Spleen (tissue), 11 donors: ENCODE results near the gene ZMYND8. TPM values are rescaled to one million over a fixed set of nuclear protein-coding genes. Genes with fewer than 3 reads are reported as not detected.

Source experiments
- DNase-seq: peaks from one replicate; pipeline ENCODE4 v3.0.0-alpha.2; 2020
- H3K27ac ChIP-seq, 8 donors: fragments of 200-600 bp; sonication (generic) in 7 of 8; 1 replicate in 4 of 8; 2 replicates in 4 of 8; pipeline versions ENCODE4 v1.5.0 to v1.8.0; 2016 to 2021; ENCODE audit warnings: inconsistent platforms in 4 of 8, mild to moderate bottlenecking in 4 of 8, moderate library complexity in 1 of 8
- H3K27me3 ChIP-seq, 7 donors: fragments of 200-600 bp; sonication (generic) in 6 of 7; replicated peaks in 1 of 7; 1 replicate in 4 of 7; 2 replicates in 3 of 7; pipeline versions ENCODE4 v1.5.0 to v1.8.0; 2016 to 2021; ENCODE audit warnings: inconsistent platforms in 3 of 7, mild to moderate bottlenecking in 1 of 7
- H3K36me3 ChIP-seq, 6 donors: fragments of 200-600 bp; sonication (generic) in 5 of 6; 1 replicate in 4 of 6; 2 replicates in 2 of 6; pipeline versions ENCODE4 v1.5.0 to v1.8.0; 2016 to 2021; ENCODE audit warnings: inconsistent platforms in 2 of 6
- H3K4me1 ChIP-seq, 6 donors: fragments of 200-600 bp; sonication (generic) in 5 of 6; 1 replicate in 3 of 6; 2 replicates in 3 of 6; pipeline versions ENCODE4 v1.5.0 to v1.8.0; 2016 to 2021; ENCODE audit warnings: inconsistent platforms in 3 of 6
- H3K4me3 ChIP-seq, 8 donors: fragments of 200-600 bp; sonication (generic) in 7 of 8; 1 replicate in 4 of 8; 2 replicates in 4 of 8; pipeline versions ENCODE4 v1.5.0 to v1.8.0; 2016 to 2021; ENCODE audit warnings: inconsistent platforms in 4 of 8, mild to moderate bottlenecking in 4 of 8, moderate library complexity in 2 of 8
- H3K9me3 ChIP-seq, 8 donors: fragments of 200-600 bp; sonication (generic) in 7 of 8; 1 replicate in 4 of 8; 2 replicates in 4 of 8; pipeline versions ENCODE4 v1.5.0 to v1.8.0; 2016 to 2021; ENCODE audit warnings: inconsistent platforms in 4 of 8
- POLR2A ChIP-seq, 3 donors: fragments of 450-650 bp; IDR thresholded peaks; one replicate each; pipeline ENCODE4 v1.5.1; 2017; ENCODE audit warnings: antibody characterized with exemption in 3 of 3, mild to moderate bottlenecking in 1 of 3
- POLR2AphosphoS5 ChIP-seq, 3 donors: sonication (generic); formaldehyde crosslinking; IDR thresholded peaks; one replicate each; pipeline ENCODE4 v1.5.1; 2017; ENCODE audit warnings: antibody characterized with exemption in 3 of 3
- WGBS, 5 donors: extraction: QIAGEN DNeasy Blood & Tissue Kit in 3 of 5; methylation state at CpG; one replicate each; pipeline versions ENCODE4 v1.1.5 to v1.1.7; 2013 to 2018; 5-methylcytosine and 5-hydroxymethylcytosine counted together
- intact Hi-C: fragments of 100-400 bp; cut with DNase I; formaldehyde crosslinking; loops from one replicate; pipeline ENCODE4 v1.15.0; 2023; ENCODE audit warnings: low total_unique reads
- polyA plus RNA-seq, 3 donors: library from polyadenylated mRNA; stranded (reverse); fragments of 200-250 nt; gene quantifications; one replicate each; pipeline ENCODE4 v1.2.1, GENCODE V29; 2013
- total RNA-seq, 7 donors: library from RNA; depleted of rRNA in 3 of 7; stranded (reverse); fragments of >200 nt in 3 of 7; fragmentation: NEBNext Ultra II Directional in 4 of 7; extraction: Animal tissue kit (Norgen Biotek cat#: 25700) in 4 of 7; gene quantifications; one replicate each; pipeline versions ENCODE4 v1.1.0 to v1.2.1, GENCODE V29; 2016 to 2021
- TF ChIP-seq, protein P1 (sequence below), 11 experiments: fragments of 200-600 bp in 7 of 11; fragments of 450-650 bp in 4 of 11; sonication (generic) in 4 of 11; IDR thresholded peaks in 8 of 11; conservative IDR thresholded peaks in 3 of 11; 1 replicate in 7 of 11; 2 replicates in 4 of 11; pipeline versions ENCODE4 v1.4.0 to v1.8.0; 2016 to 2021; ENCODE audit warnings: antibody characterized with exemption in 11 of 11, inconsistent platforms in 4 of 11, mild to moderate bottlenecking in 1 of 11
- donor health status: healthy with polysubstance abuse.
- donor health status: DM: no; HTN: no; CAD: no; lungs with moderate emphysema.
- donor health status: DM: no; HTN: no; CAD: no.
- donor health status: Bipolar disorder and iron deficiency.
- donor health status: healthy.
- donor health status: DM: no; HTN: no; CAD: no.
- donor health status: DM: yes; HTN: yes; CAD: no.

The ZMYND8 gene
- total and polyA plus RNA-seq, 10 donors: 12.5 to 64.0 (median 46.8) TPM

DNA sequence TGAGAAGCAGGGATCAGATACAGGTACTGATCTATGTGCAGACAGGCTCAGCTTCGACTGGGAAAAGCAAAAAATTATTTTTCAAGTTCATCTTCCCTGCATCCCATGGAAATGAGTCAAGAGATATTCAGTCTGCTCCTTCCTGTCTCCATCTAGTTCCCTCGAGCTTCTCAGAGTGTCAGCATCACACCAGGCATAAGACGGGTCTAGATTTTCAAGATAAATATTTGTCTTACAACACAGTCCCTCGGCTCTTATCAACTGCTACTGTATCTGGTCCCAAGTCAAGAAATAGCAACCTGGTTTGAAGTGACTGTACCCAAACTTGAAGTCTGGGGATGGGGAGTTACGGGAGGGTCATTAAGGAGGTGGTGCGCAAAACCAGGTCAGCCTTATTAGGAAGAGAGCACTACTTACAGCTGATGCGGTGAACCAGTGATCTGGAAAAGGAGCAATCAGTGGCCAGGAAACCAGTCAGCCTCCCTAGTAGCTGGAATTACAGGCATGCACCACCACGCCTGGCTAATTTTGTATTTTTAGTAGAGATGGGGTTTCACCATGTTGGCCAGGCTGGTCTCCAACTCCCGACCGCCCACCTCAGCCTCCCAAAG lies 29.7 kb downstream of the ZMYND8 start:
- TF ChIP-seq POLR2AphosphoS5 (IDR thresholded peaks at IDR 0.05): no peak
- no peak for TF ChIP-seq POLR2A (IDR thresholded peaks at IDR 0.05)
- TF ChIP-seq, protein P1, sequence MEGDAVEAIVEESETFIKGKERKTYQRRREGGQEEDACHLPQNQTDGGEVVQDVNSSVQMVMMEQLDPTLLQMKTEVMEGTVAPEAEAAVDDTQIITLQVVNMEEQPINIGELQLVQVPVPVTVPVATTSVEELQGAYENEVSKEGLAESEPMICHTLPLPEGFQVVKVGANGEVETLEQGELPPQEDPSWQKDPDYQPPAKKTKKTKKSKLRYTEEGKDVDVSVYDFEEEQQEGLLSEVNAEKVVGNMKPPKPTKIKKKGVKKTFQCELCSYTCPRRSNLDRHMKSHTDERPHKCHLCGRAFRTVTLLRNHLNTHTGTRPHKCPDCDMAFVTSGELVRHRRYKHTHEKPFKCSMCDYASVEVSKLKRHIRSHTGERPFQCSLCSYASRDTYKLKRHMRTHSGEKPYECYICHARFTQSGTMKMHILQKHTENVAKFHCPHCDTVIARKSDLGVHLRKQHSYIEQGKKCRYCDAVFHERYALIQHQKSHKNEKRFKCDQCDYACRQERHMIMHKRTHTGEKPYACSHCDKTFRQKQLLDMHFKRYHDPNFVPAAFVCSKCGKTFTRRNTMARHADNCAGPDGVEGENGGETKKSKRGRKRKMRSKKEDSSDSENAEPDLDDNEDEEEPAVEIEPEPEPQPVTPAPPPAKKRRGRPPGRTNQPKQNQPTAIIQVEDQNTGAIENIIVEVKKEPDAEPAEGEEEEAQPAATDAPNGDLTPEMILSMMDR (IDR thresholded peaks at IDR 0.05 in 8 of 11, conservative IDR thresholded peaks at IDR 0.05 in 3 of 11): no peak
- no peaks in the 10 kb centered on the region for H3K27me3 ChIP-seq
- H3K4me1 ChIP-seq: peaks cover 4 to 73% (median 37%) of the 10 kb centered on the region in 6 donors
- H3K4me3 ChIP-seq: no peak overlapping the region
- intact Hi-C loops: no loop called here
- H3K9me3 ChIP-seq: no peaks in the 10 kb centered on the region
- WGBS, 5 donors: 82 to 88% (median 86%) methylated on average over 10 of the region's 10 CpGs
- H3K27ac ChIP-seq: peak overlapping the region in 2 of 8 donors; percentile 24 to 28
- peaks cover 0 to 59% (median 0%) of the 10 kb centered on the region in 6 donors for H3K36me3 ChIP-seq
- no peak for DNase-seq

DNA sequence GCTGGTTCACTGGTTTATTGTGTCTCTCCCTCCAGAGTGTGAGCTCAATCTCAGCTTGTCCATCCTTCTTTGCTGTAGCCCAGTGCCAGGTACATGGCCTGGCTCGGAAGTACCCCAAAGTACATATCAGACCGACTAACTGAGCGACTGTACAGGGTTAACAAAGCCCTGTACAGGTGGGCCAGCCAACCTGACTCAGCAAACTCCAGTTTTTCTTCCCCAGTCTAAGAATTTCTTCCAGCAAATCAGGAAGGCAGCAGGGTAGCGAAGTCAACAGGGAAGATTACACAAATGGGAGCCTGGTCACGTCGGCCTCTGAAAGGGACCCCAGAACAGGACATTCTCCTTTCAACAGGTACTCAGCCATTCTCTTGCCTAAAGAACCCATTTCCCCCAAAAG lies 31.3 kb downstream of the ZMYND8 start:
- H3K27me3 ChIP-seq: no peaks in the 10 kb centered on the region
- peak overlapping the region in 1 of 8 donors; percentile 89 for H3K27ac ChIP-seq
- no peak for DNase-seq
- WGBS, 5 donors: 86 to 96% (median 88%) methylated on average over 6 of the region's 6 CpGs
- H3K4me1 ChIP-seq: peaks cover 4 to 73% (median 32%) of the 10 kb centered on the region in 6 donors
- no peaks in the 10 kb centered on the region for H3K9me3 ChIP-seq
- TF ChIP-seq POLR2A (IDR thresholded peaks at IDR 0.05) (no peak), POLR2AphosphoS5 (IDR thresholded peaks at IDR 0.05) (no peak)
- TF ChIP-seq, protein P1 (IDR thresholded peaks at IDR 0.05 in 8 of 11, conservative IDR thresholded peaks at IDR 0.05 in 3 of 11): no peak
- no peak overlapping the region for H3K4me3 ChIP-seq
- intact Hi-C loops: no loop called here
- H3K36me3 ChIP-seq: peaks cover 0 to 45% (median 0%) of the 10 kb centered on the region in 6 donors

DNA sequence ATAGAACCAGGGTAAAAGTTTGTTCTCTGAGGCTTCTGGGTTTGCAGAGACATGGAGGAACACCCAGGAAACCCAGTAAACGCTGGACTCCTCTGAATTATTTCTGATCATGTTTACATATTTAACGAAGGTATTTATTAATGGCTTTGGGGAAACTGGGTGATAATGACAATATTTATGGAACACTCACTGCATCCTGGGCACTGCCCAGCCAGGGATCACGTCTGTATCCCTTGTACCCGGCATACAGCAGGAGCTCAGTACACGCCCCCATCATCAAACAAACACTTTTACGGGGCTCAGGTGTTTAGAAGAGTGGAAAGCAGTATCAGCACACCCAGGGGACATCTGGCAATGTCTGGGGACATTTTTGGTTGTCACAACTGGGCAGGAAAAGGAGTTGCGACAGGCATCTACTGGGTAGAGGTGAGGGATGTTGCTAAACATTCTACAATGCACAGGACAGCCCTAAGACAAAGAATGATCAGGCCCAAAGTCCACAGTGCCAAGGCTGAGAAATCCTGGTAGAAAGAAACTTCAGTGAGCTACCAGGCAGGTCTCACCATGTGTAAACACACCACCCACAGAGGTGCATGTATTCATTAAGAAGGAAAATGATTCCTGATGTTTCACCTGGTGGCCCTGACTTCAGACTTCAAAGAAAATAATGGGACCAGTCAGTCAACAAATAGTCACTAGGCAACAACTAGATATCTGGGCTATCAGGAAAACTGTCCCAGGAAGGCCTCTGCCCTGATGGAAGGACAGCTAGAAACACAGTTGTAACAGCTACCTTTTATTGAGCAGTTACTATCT lies 35.3 kb downstream of the ZMYND8 start:
- H3K9me3 ChIP-seq: no peaks in the 10 kb centered on the region
- no peak for DNase-seq
- TF ChIP-seq, protein P1 (IDR thresholded peaks at IDR 0.05 in 8 of 11, conservative IDR thresholded peaks at IDR 0.05 in 3 of 11): no peak
- TF ChIP-seq POLR2A (IDR thresholded peaks at IDR 0.05) (no peak), POLR2AphosphoS5 (IDR thresholded peaks at IDR 0.05) (no peak)
- peak overlapping the region in 7 of 8 donors; percentile 51 to 96 (median 90) for H3K27ac ChIP-seq
- no peaks in the 10 kb centered on the region for H3K27me3 ChIP-seq
- intact Hi-C loops: no loop called here
- peaks cover 0 to 13% (median 0%) of the 10 kb centered on the region in 6 donors for H3K36me3 ChIP-seq
- WGBS, 5 donors: 68 to 93% (median 86%) methylated on average over 7 of the region's 7 CpGs
- H3K4me3 ChIP-seq: no peak overlapping the region
- peaks cover 29 to 92% (median 59%) of the 10 kb centered on the region in 6 donors for H3K4me1 ChIP-seq
